GM23248 (cell line): ENCODE data around the gene NCKAP1.

ENCODE experiments used
- EZH2 ChIP-seq: fragments of 200-600 bp; sonication (generic); IDR thresholded peaks from 2 replicates; pipeline ENCODE4 v1.6.1; 2018; ENCODE audit warnings: antibody characterized with exemption, mild to moderate bottlenecking; ENCODE audit not compliant: insufficient read depth, poor library complexity, severe bottlenecking
- EZH2phosphoT487 ChIP-seq: fragments of 200-600 bp; sonication (generic); IDR thresholded peaks from 2 replicates; pipeline ENCODE4 v1.6.1; 2018; ENCODE audit warnings: antibody characterized with exemption, moderate library complexity, mild to moderate bottlenecking, low read depth; ENCODE audit not compliant: insufficient read depth

- TF ChIP-seq EZH2, result no peak
- TF ChIP-seq EZH2phosphoT487, result no peak
Measured at GRCh38 chr2:182954789-182955188, 83.5 kb downstream of the NCKAP1 start.
